Measurements from ENCODE around the gene EFNA3. TPM values are rescaled to one million over a fixed set of nuclear protein-coding genes. Genes with fewer than 3 reads are reported as not detected.

Gene EFNA3
- total RNA-seq, 1 experiment from 2014 or later, result 23.5 TPM

DNA sequence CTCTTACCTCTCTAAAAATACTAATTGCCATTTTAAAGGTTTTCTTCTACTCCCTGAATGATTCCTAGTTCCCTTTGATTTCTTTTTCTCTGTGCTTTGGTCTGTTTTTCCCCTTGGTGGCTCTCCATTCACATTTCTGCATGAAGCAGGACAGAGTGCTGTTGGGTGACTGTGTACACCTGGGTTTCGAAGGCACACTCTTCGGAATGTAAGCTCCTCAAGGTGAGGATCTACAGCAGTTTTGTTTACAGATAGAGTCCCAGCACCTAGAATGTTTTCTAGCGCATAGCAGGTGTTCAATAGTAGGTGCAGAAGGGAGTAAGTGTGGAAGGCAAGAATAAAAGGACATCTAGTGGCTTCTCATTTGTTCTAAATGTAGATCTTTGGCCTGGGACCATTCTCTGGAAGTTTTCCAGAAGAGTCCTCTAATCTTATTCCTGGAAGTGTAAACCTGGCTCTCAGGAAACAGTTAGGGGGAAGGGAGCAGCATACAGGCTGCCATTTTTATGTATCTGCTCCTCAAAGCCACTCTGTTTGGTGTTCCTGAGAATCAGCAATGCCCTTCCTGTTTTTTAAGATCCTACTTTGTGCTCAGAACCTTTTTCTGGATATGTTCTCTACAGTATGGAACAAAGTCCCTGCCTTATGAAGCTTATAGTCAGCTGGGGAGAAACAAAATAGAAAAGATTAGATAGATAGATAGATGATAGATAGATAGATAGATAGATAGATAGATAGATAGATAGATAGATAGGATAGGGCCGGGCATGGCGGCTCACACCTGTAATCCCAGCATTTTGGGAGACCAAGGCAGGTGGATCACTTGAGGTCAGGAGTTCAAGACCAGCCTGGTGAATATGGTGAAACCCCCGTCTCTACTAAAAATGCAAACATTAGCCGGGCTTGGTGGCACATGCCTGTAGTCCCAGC, 26.2 kb downstream of the EFNA3 start:
- BruUV-seq (replicated peaks), result no TSS peak
- no peaks in the 10 kb centered on the region for H3K36me3 ChIP-seq (ENCODE audit: low read depth, low read length)
- no peak overlapping the region for H3K27ac ChIP-seq (ENCODE audit: low read length)
- ATAC-seq (no peak), DNase-seq (no peak)
- no peaks in the 10 kb centered on the region for H3K4me1 ChIP-seq (ENCODE audit: insufficient read depth, low read length)
- CTCF ChIA-PET, result no interaction called here
- H3K9me3 ChIP-seq (ENCODE audit: low read length), result no peaks in the 10 kb centered on the region
- no peak overlapping the region for H3K4me2 ChIP-seq (ENCODE audit: low read length)
- POLR2A ChIA-PET (ENCODE audit: unreplicated experiment), result no interaction called here
- no peaks in the 10 kb centered on the region for H3K9me2 ChIP-seq (replicated peaks; ENCODE audit: low read length)
- H4K20me1 ChIP-seq (ENCODE audit: low read length), result no peaks in the 10 kb centered on the region
- H2AFZ ChIP-seq (ENCODE audit: low read length), result no peak overlapping the region
- no peak overlapping the region for H3K4me3 ChIP-seq (ENCODE audit: low read length)
- no peaks in the 10 kb centered on the region for H3F3A ChIP-seq (ENCODE audit: low read length, unreplicated experiment)
- intact Hi-C loops (cut with micrococcal nuclease), result no loop called here
- H3K27me3 ChIP-seq (ENCODE audit: low read length), result no peaks in the 10 kb centered on the region
- no peak overlapping the region for H3K9ac ChIP-seq (ENCODE audit: low read length)
- no peak for TF ChIP-seq EZH2 (IDR thresholded peaks at IDR 0.05; ENCODE audit: low read length, unreplicated experiment)
- TF ChIP-seq CTCF (conservative IDR thresholded peaks at IDR 0.05; ENCODE audit: low read depth, low read length), result no peak
- TF ChIP-seq EZH2phosphoT487 (IDR thresholded peaks at IDR 0.05; ENCODE audit: borderline replicate concordance, low read length), result no peak
- H3K79me2 ChIP-seq (ENCODE audit: low read length), result no peaks in the 10 kb centered on the region

DNA sequence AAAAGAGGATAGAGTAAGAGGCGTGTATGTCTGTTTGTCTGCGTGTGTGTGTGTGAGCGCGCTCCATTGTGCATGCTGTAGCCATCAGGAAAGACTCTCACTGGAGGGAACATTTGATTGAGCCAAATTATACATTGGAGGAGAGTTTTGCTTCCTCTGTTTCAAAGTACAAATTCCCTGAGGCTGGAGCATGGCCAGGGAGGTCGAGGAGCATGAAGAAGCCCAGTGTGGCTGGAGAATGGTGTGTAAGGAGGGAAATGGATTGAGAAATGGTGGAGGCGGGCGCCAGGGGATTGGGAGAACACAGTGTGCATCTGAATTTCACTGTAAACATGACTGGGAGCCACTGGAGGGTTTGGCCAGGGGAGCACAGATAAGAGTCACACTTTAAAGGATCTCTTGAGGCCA, 27.0 kb downstream of the EFNA3 start:
- CTCF ChIA-PET, result no interaction called here
- DNase-seq, result no peak
- TF ChIP-seq EZH2phosphoT487 (IDR thresholded peaks at IDR 0.05; ENCODE audit: borderline replicate concordance, low read length) (no peak), CTCF (conservative IDR thresholded peaks at IDR 0.05; ENCODE audit: low read depth, low read length) (no peak), EZH2 (IDR thresholded peaks at IDR 0.05; ENCODE audit: low read length, unreplicated experiment) (no peak)
- Histone ChIP-seq H3K27ac (ENCODE audit: low read length) (no peak overlapping the region), H4K20me1 (ENCODE audit: low read length) (no peaks in the 10 kb centered on the region), H3F3A (ENCODE audit: low read length, unreplicated experiment) (no peaks in the 10 kb centered on the region), H3K4me1 (ENCODE audit: insufficient read depth, low read length) (no peaks in the 10 kb centered on the region), H3K36me3 (ENCODE audit: low read depth, low read length) (no peaks in the 10 kb centered on the region), H3K4me2 (ENCODE audit: low read length) (no peak overlapping the region), H3K9ac (ENCODE audit: low read length) (no peak overlapping the region), H2AFZ (ENCODE audit: low read length) (no peak overlapping the region), H3K79me2 (ENCODE audit: low read length) (no peaks in the 10 kb centered on the region), H3K9me3 (ENCODE audit: low read length) (no peaks in the 10 kb centered on the region), H3K9me2 (replicated peaks; ENCODE audit: low read length) (no peaks in the 10 kb centered on the region), H3K27me3 (ENCODE audit: low read length) (no peaks in the 10 kb centered on the region), H3K4me3 (ENCODE audit: low read length) (no peak overlapping the region)
- BruUV-seq (replicated peaks), result no TSS peak
- intact Hi-C loops (cut with micrococcal nuclease), result no loop called here
- POLR2A ChIA-PET (ENCODE audit: unreplicated experiment), result no interaction called here
- ATAC-seq, result no peak

- CTCF ChIA-PET, result no interaction called here
- Histone ChIP-seq H3K79me2 (ENCODE audit: low read length) (no peaks in the 10 kb centered on the region), H3K9me2 (replicated peaks; ENCODE audit: low read length) (no peaks in the 10 kb centered on the region), H3F3A (ENCODE audit: low read length, unreplicated experiment) (no peaks in the 10 kb centered on the region), H3K4me1 (ENCODE audit: insufficient read depth, low read length) (no peaks in the 10 kb centered on the region), H3K4me3 (ENCODE audit: low read length) (no peak overlapping the region), H3K27ac (ENCODE audit: low read length) (no peak overlapping the region), H3K9ac (ENCODE audit: low read length) (no peak overlapping the region), H3K36me3 (ENCODE audit: low read depth, low read length) (no peaks in the 10 kb centered on the region), H3K4me2 (ENCODE audit: low read length) (no peak overlapping the region), H4K20me1 (ENCODE audit: low read length) (no peaks in the 10 kb centered on the region), H2AFZ (ENCODE audit: low read length) (no peak overlapping the region), H3K27me3 (ENCODE audit: low read length) (no peaks in the 10 kb centered on the region), H3K9me3 (ENCODE audit: low read length) (no peaks in the 10 kb centered on the region)
- intact Hi-C loops (cut with micrococcal nuclease), result no loop called here
- TF ChIP-seq EZH2phosphoT487 (IDR thresholded peaks at IDR 0.05; ENCODE audit: borderline replicate concordance, low read length) (no peak), CTCF (conservative IDR thresholded peaks at IDR 0.05; ENCODE audit: low read depth, low read length) (no peak), EZH2 (IDR thresholded peaks at IDR 0.05; ENCODE audit: low read length, unreplicated experiment) (no peak)
- ATAC-seq, result no peak
- DNase-seq, result no peak
- POLR2A ChIA-PET (ENCODE audit: unreplicated experiment), result interaction anchor here (0.6 kb wide), 1 partner anchor 80 kb away, joined by 3 read pairs; no protein-coding TSS in a partner anchor
- no TSS peak for BruUV-seq (replicated peaks)
Observed at GRCh38 chr1:155106862-155107261, 28.2 kb downstream of the EFNA3 start.

All from PC-3 (cell line).